GM21423 (cell line): ENCODE data around the gene ITGB8.

Experiments used
- ATAC-seq: cut with Tn5 transposase; IDR thresholded peaks from one replicate; pipeline ENCODE4 v1.9.1; 2021; ENCODE audit warnings: mild to moderate bottlenecking, moderate library complexity; ENCODE audit not compliant: unreplicated experiment

ITGB8 gene

GRCh38 chr7:20450536-20450935 lies 119.8 kb downstream of the ITGB8 start:
- ATAC-seq, result no peak

- ATAC-seq, result no peak
Measured at GRCh38 chr7:20454202-20454601, 123.5 kb downstream of the ITGB8 start.

GRCh38 chr7:20456701-20457100 lies 126.0 kb downstream of the ITGB8 start:
- no peak for ATAC-seq

GRCh38 chr7:20458521-20458920 lies 127.8 kb downstream of the ITGB8 start:
- ATAC-seq, result no peak

- no peak for ATAC-seq
Measured at GRCh38 chr7:20459419-20459818, 128.7 kb downstream of the ITGB8 start.

GRCh38 chr7:20464891-20465290 lies 134.2 kb downstream of the ITGB8 start:
- ATAC-seq, result no peak
